T-helper 1 cell (primary cell): Measurements from ENCODE around the gene ATP9B.
A peak's percentile ranks its signal among the peaks of the same experiment; 100 is the strongest.

Experiments
- DNase-seq, 5 donors: peaks; one replicate each; pipeline ENCODE4 v3.0.0-alpha.2; 2012 to 2020

Gene ATP9B

DNA sequence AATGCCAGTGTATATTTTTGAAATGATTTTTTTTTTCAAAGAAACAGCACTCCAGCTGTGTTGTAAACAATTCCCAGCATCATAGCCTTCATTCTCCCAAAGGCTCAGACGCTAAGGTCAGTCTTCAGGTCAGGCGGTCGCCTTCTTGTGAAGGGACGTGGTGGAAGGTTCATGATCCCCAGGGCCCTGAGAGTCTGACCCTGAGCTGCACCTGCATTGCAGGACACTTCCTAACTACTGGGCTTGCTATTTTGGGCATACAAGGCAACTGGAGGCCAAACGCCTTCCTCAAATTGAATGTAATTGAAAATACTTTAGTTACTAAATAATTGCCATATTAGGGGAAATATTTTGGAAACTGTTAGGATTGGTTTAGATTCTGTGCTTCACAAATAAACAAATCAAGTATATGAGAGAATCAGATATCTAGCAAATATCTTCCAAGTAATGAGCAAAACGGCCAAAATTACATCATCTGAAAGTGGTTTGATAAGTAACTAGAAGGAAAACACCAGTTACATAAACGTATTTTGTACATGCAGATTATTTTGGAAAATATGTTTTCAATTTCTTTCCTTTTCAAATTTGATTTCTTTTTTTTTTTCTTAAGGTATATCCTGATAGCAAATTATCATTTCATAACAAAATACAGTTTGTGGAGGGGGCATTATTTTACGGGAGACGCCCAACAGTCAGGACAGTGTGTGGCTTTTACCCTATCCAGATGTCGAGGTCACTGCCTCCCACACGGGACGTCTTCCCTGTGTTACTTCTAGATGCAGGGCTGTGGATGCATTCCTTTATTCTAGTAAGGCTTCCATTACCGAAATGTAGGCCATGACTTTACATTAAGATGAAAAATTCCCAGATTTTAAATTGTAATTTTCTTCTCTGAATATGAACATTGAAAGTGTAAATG is 136.0 kb downstream of the ATP9B start:
- DNase-seq: no peak

DNA sequence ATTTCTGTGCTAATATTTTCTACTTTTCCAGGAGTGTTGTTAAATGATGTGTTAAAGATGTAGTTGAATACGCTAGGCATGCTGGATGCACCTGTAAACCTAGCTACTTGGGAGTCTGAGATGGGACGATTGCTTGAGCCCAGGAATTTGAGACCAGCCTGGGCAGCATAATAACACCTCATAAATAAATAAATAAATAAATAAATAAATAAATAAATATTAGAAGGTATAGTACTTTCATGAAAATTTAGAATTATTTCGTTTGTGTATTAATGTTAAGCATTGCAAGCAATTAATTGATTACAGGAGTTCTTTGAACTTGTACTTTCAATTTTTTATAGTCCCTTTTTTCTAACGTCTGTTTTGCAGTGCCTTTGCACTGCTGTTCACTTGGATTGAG is 137.2 kb downstream of the ATP9B start:
- DNase-seq: no peak

- no peak for DNase-seq
Observed at GRCh38 chr18:79208906-79209305, 139.7 kb downstream of the ATP9B start.

DNA sequence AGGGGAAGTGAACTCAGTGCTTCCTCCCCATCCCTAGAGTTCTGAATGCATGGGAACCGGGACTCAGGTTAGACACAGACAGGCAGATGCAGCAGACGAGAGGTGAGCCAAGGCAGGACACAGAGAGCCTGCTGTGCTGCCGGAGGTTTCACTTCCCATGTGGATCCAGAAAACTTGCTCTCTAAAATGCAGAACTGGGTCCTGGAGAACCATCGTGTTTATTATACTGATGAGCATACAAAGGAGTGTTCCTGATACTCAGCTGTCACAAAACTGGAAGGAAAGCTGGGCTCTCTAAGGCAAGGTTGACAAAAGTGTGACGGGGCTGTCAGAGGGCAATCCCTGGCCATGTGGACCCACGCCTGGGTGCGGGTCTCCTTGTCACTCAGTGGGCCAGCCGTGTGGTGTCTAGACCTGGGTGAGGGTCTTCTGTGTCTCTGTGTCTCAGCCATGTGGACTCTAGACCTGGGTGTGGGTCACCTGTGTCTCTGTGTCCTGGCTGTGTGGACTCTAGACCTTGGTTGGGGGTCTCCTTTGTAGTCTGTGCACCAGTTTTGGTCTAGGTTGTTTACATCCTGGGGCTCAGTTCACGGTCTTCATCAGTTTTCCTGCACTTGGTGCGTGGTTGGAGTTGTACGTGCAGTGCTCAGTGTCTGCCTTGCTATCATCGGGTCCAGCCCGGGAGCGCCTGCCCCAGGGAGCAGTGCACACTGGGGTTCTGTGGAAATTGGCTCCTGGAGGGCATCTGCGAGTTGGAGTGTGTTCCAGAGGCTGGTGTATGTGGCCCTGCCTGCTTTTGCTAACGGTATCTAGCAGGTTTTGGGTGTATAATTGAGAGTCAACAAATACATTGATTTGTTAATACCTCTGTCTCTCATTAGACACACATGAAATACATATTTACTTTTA is 141.1 kb downstream of the ATP9B start:
- no peak for DNase-seq

DNA sequence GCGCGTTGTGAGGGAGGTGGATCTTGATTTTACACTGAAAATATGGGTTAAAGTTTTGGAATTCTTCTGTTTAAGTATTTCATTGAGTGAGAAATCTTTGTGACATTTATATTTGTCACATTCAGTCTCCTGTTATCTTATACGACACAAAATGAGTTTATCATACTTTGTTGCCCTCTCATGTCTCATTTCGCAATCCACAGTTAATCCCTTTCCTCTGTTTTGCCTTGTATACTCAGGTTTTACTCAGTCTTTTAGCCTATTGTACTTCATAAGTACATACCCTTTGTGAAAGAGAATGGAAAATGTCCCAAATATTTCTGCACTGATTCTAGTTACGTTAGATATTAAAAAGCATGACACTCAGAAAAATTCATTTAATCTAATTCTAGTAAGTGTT is 142.7 kb downstream of the ATP9B start:
- no peak for DNase-seq

DNA sequence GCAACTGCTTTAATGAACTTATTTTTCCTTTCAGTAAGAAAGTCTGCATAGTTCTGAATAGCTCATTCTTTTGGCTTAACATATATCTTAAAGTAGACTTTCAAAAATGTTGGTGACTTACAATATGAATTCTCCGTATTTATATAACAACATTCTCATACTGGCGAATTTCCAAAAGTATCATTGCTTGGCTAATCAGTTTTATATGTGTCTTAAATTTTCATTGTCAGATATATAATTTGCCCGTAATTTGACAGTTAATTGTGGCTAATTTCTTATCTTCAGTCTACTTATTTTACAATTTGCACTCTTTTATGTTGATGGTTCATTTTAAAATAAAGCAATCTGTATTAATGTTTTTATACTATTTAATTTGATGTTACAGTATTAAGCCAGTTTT is 144.9 kb downstream of the ATP9B start:
- no peak for DNase-seq

- no peak for DNase-seq
Observed at GRCh38 chr18:79216176-79216575, 147.0 kb downstream of the ATP9B start.

DNA sequence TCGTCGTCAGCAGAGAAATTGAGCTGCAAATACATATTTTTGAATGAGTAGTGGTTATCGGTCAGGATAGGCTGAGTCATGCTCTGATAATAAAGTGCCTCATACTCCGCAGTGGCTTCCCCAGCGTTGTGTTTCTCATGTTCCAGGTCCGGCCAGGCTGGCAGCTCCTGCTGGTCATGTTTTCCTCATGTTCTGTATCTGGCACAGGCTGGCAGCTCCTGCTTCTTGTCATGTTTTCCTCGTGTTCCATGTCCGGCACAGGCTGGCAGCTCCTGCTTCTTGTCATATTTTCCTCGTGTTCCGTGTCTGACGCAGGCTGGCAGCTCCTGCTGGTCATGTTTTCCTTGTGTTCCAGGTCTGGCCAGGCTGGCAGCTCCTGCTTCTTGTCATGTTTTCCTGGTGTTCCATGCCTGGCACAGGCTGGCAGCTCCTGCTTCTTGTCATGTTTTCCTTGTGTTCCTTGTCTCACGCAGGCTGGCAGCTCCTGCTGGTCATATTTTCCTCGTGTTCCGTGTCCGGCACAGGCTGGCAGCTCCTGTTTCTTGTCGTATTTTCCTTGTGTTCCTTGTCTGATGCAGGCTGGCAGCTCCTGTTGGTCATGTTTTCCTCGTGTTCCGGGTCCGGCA is 148.9 kb downstream of the ATP9B start:
- DNase-seq: no peak

DNA sequence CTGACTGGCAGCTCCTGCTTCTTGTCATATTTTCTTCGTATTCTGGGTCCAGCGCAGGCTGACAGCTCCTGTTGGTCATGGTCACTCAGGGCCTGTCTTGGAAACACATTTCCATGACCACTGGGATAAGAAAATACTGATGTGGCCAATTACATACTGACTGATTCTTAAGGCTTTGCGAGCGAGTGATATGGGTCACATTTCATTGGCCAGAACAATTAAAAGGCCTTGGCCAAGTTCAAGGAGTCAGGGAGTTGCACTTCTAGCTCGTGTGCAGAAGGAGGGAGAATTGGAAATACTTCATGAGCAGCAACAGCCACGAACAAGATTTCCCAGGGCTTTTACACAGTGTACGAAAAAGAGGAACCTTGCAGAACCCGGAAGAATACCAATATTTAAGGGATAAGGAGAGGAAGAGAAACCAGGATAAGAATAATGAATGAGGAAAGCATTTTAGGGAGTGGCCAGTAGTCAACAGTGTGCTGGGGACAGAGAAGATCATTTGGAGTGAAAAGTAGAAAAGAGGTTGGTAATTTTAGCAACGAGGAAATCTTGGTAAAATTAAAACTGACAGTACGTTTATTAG is 149.5 kb downstream of the ATP9B start:
- DNase-seq: no peak

DNA sequence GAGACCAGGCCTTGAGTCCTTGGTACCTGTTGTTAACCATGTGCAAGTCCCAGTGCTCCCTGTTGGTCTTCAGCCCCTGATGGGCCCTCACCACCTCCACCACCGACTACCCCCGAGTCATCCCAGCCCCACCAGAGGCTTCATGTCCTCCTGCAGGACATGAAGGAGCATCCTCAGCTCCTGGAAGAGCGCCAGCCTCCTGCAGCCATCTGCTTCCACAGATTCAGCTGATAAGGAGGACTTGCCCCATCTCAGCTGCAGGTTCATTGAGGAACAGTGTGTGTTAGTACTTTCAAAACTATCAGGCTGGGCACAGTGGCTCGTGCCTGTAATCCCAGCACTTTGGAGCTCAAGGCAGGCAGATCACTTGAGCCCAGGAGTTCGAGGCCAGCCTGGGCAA is 151.9 kb downstream of the ATP9B start:
- no peak for DNase-seq

DNA sequence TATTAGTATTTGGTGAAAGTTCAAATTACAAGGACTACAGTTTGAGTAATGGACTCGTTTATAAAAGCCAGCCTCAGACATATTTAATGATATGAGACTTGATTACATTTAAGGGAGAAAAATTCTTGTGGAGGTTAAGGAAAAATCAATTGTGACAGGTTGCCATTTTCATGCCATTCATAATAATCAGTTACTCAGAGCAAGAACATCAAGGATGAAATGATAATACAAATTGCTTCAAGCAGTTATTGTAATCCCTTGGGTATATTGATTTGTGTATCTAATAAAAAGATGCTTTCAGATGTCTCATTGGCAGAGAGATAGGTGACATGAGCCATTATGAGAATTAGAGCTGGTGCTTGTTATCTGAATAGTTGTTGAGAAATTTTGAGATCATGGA is 153.6 kb downstream of the ATP9B start:
- DNase-seq: no peak

GRCh38 chr18:79223431-79223830 is 154.2 kb downstream of the ATP9B start:
- no peak for DNase-seq

- no peak for DNase-seq
Observed at GRCh38 chr18:79224381-79224780, 155.2 kb downstream of the ATP9B start.

DNA sequence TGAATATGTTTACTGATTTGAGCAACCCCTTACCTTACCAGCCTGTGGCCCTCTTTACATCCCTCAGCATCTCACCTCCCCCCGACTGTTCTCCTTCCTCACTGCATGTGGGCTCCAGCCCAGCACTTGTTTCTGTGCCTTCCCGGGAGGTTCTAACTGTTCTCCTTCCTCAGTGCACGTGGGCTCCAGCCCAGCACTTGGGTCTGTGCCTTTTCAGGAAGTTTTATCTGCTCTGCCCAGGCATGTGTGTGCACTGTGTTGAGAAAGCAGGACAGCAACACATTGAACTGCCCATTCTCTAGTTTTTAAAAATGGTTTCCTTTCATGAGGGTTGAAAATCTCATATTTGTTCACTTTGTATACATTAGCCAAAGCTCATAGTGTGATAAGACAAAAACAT is 158.4 kb downstream of the ATP9B start:
- DNase-seq: no peak

DNA sequence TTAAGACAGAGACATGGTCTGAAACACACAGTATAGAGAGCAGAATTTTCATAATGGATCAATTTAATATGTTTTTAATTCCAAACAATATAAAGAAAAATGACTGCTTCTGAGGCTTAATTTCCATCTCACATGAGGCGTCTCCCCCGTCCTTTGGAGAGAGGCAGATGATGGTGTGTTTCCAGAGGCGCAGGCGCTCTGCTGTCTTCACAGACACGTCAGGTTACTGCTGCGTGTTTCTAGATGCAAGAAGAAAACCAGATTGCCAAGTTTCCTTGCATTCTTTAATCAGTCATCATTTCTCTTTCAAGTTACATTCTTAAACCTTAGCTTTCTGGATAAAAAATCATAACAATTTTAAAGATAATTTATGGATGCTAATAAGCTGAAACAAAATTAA is 160.2 kb downstream of the ATP9B start:
- DNase-seq: no peak

- DNase-seq: no peak
Observed at GRCh38 chr18:79234438-79234837, 165.2 kb downstream of the ATP9B start.

- no peak for DNase-seq
Observed at GRCh38 chr18:79239631-79240030, 170.4 kb downstream of the ATP9B start.

- DNase-seq: no peak
Observed at GRCh38 chr18:79241755-79242154, 172.6 kb downstream of the ATP9B start.

GRCh38 chr18:79242246-79242645 is 173.1 kb downstream of the ATP9B start:
- no peak for DNase-seq

DNA sequence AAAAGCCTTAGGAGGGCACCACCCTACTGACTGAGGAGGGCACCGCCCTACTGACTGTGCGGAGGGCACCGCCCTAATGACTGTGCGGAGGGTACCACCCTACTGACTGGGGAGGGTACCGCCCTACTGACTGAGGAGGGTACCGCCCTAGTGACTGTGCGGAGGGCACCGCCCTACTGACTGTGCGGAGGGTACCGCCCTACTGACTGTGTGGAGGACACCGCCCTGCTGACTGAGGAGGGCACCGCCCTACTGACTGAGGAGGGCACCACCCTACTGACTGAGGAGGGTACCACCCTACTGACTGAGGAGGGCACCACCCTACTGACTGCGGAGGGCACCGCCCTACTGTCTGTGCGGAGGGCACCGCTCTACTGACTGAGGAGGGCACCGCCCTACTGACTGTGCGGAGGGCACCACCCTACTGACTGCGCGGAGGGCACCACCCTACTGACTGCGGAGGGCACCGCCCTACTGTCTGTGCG is 176.4 kb downstream of the ATP9B start:
- peak in 4 of 5 donors; percentile 14 to 61 (median 38) for DNase-seq

GRCh38 chr18:79246309-79247108 is 177.3 kb downstream of the ATP9B start:
- DNase-seq: peak; percentile 39 to 65 (median 53)
